Progenitor cell of endocrine pancreas (in vitro differentiated cells): ENCODE results near the gene ARID1B. TPM values are rescaled to one million over a fixed set of nuclear protein-coding genes. Genes with fewer than 3 reads are reported as not detected.

ENCODE experiments used
- DNase-seq: peaks from one replicate; pipeline ENCODE4 v3.0.0; 2021; ENCODE audit warnings: low spot score; ENCODE audit not compliant: unreplicated experiment
- H3K27ac Mint-ChIP-seq: 2 replicates; pipeline ENCODE4 v1.8.0; 2021; ENCODE audit warnings: mild to moderate bottlenecking, moderate library complexity, mixed read lengths
- H3K27me3 Mint-ChIP-seq: 2 replicates; pipeline ENCODE4 v1.8.0; 2021; ENCODE audit warnings: mixed read lengths
- H3K36me3 Mint-ChIP-seq: 2 replicates; pipeline ENCODE4 v1.8.0; 2022; ENCODE audit warnings: mixed read lengths; ENCODE audit not compliant: insufficient read depth
- H3K4me1 Mint-ChIP-seq: 2 replicates; pipeline ENCODE4 v1.8.0; 2021; ENCODE audit warnings: low read depth, mixed read lengths
- H3K4me3 Mint-ChIP-seq: 2 replicates; pipeline ENCODE4 v1.8.0; 2021; ENCODE audit warnings: low read depth, mild to moderate bottlenecking, moderate library complexity, mixed read lengths
- H3K9me3 Mint-ChIP-seq: 2 replicates; pipeline ENCODE4 v1.8.0; 2021; ENCODE audit warnings: low read depth, mixed read lengths
- CTCF ChIP-seq: fragments of 200-600 bp; sonication (generic); IDR thresholded peaks from one replicate; pipeline ENCODE4 v1.5.0; 2021; ENCODE audit warnings: antibody characterized with exemption, mild to moderate bottlenecking; ENCODE audit not compliant: unreplicated experiment
- total RNA-seq: library from RNA; stranded (reverse); gene quantifications from 2 replicates; pipeline ENCODE4 v1.2.1, GENCODE V29; 2021

ARID1B gene
- total RNA-seq, 1 donor from 2014 or later: 152 TPM

- H3K27ac Mint-ChIP-seq: no peak overlapping the region
- TF ChIP-seq CTCF: no peak
- no peak overlapping the region for H3K4me3 Mint-ChIP-seq
- DNase-seq: no peak
- peaks cover 8% of the 10 kb centered on the region for H3K4me1 Mint-ChIP-seq
- no peaks in the 10 kb centered on the region for H3K9me3 Mint-ChIP-seq
- H3K36me3 Mint-ChIP-seq: peaks cover 3% of the 10 kb centered on the region
- H3K27me3 Mint-ChIP-seq: no peaks in the 10 kb centered on the region
Measured at GRCh38 chr6:157120534-157121232, 343.5 kb downstream of the ARID1B start.

- Mint-ChIP-seq H3K36me3 (peaks cover 5% of the 10 kb centered on the region), H3K4me3 (no peak overlapping the region), H3K27me3 (no peaks in the 10 kb centered on the region), H3K4me1 (peaks cover 16% of the 10 kb centered on the region), H3K27ac (no peak overlapping the region), H3K9me3 (no peaks in the 10 kb centered on the region)
- TF ChIP-seq CTCF: no peak
- DNase-seq: no peak
Measured at GRCh38 chr6:157121897-157122296, 344.7 kb downstream of the ARID1B start.

GRCh38 chr6:157123234-157123633, 346.1 kb downstream of the ARID1B start:
- H3K4me3 Mint-ChIP-seq: no peak overlapping the region
- no peak for DNase-seq
- H3K27ac Mint-ChIP-seq: no peak overlapping the region
- H3K27me3 Mint-ChIP-seq: no peaks in the 10 kb centered on the region
- TF ChIP-seq CTCF: no peak
- H3K36me3 Mint-ChIP-seq: peaks cover 6% of the 10 kb centered on the region
- no peaks in the 10 kb centered on the region for H3K9me3 Mint-ChIP-seq
- peaks cover 14% of the 10 kb centered on the region for H3K4me1 Mint-ChIP-seq

GRCh38 chr6:157124485-157125254, 347.5 kb downstream of the ARID1B start:
- H3K4me1 Mint-ChIP-seq: peaks cover 22% of the 10 kb centered on the region
- H3K4me3 Mint-ChIP-seq: no peak overlapping the region
- H3K36me3 Mint-ChIP-seq: peaks cover 5% of the 10 kb centered on the region
- DNase-seq: no peak
- H3K9me3 Mint-ChIP-seq: no peaks in the 10 kb centered on the region
- H3K27ac Mint-ChIP-seq: peak overlapping the region; percentile 37
- H3K27me3 Mint-ChIP-seq: no peaks in the 10 kb centered on the region
- TF ChIP-seq CTCF: no peak

- Mint-ChIP-seq H3K36me3 (peaks cover 3% of the 10 kb centered on the region), H3K27me3 (no peaks in the 10 kb centered on the region), H3K4me3 (no peak overlapping the region), H3K27ac (peak overlapping the region; percentile 90), H3K4me1 (peaks cover 23% of the 10 kb centered on the region), H3K9me3 (no peaks in the 10 kb centered on the region)
- TF ChIP-seq CTCF: no peak
- no peak for DNase-seq
Measured at GRCh38 chr6:157125531-157125930, 348.4 kb downstream of the ARID1B start.
